Endometrial microvascular endothelial cells (primary cell): ENCODE data around the gene PLEKHB2. TPM values are rescaled to one million over a fixed set of nuclear protein-coding genes. Genes with fewer than 3 reads are reported as not detected.
"Not testable (repeated sequence)": the region's sequence is repeated elsewhere in the genome, so short reads cannot be mapped to it uniquely, and the experiment has no call there.

Source experiments
- in situ Hi-C: cut with HindIII; loops from 2 replicates; pipeline ENCODE4 v1.10.0; 2017; ENCODE audit warnings: low sequenced_read_pairs, low pct_unique_long_range_greater_than_20kb; ENCODE audit errors: inconsistent ontology term
- total RNA-seq: library from RNA; depleted of rRNA; stranded (reverse); fragments of >200 nt; gene quantifications from one replicate; pipeline ENCODE4 v1.2.3, GENCODE V29; 2015; ENCODE audit errors: inconsistent ontology term

PLEKHB2 gene
- 96.6 TPM for total RNA-seq

GRCh38 chr2:131105156-131105949 lies at the start of gene PLEKHB2:
Gene PLEKHB2, plus strand, starts transcription at chr2:131105336. Its CDS starts 15,606 bp downstream, at chr2:131120942.
- in situ Hi-C loops, result no loop called here

GRCh38 chr2:131056204-131056931 lies 48.8 kb upstream of the PLEKHB2 start:
- in situ Hi-C loops, result no loop called here

GRCh38 chr2:131056932-131057287 lies 48.2 kb upstream of the PLEKHB2 start:
- in situ Hi-C loops, result no loop called here

GRCh38 chr2:131058214-131058843 lies 46.8 kb upstream of the PLEKHB2 start:
- in situ Hi-C loops, result no loop called here

- in situ Hi-C loops, result no loop called here
These were observed 46.2 kb upstream of the PLEKHB2 start for GRCh38 chr2:131058920-131059319.

- in situ Hi-C loops, result no loop called here
These were observed 41.4 kb upstream of the PLEKHB2 start for GRCh38 chr2:131063501-131064283.

GRCh38 chr2:131064589-131065512 lies 40.3 kb upstream of the PLEKHB2 start:
- in situ Hi-C loops, result no loop called here

- in situ Hi-C loops, result no loop called here
These were observed 37.5 kb upstream of the PLEKHB2 start for GRCh38 chr2:131067465-131068125.

GRCh38 chr2:131068172-131068571 lies 37.0 kb upstream of the PLEKHB2 start:
- in situ Hi-C loops, result not testable (repeated sequence)

GRCh38 chr2:131075578-131075977 lies 29.6 kb upstream of the PLEKHB2 start:
- in situ Hi-C loops, result not testable (repeated sequence)

GRCh38 chr2:131076707-131077106 lies 28.4 kb upstream of the PLEKHB2 start:
- in situ Hi-C loops, result no loop called here

- in situ Hi-C loops, result no loop called here
These were observed 27.8 kb upstream of the PLEKHB2 start for GRCh38 chr2:131077182-131077846.

GRCh38 chr2:131077966-131078365 lies 27.2 kb upstream of the PLEKHB2 start:
- in situ Hi-C loops, result no loop called here

GRCh38 chr2:131079931-131080330 lies 25.2 kb upstream of the PLEKHB2 start:
- in situ Hi-C loops, result not testable (repeated sequence)

GRCh38 chr2:131081190-131081589 lies 23.9 kb upstream of the PLEKHB2 start:
- in situ Hi-C loops, result no loop called here

GRCh38 chr2:131085646-131086045 lies 19.5 kb upstream of the PLEKHB2 start:
- in situ Hi-C loops, result no loop called here

- in situ Hi-C loops, result no loop called here
These were observed 12.6 kb upstream of the PLEKHB2 start for GRCh38 chr2:131092458-131093005.
